ENCODE data around the gene TRPV3. TPM values are rescaled to one million over a fixed set of nuclear protein-coding genes. Genes with fewer than 3 reads are reported as not detected.
"Not testable (repeated sequence)": the region's sequence is repeated elsewhere in the genome, so short reads cannot be mapped to it uniquely, and the experiment has no call there.

Gene TRPV3
- total RNA-seq, 1 donor from 2014 or later = 0.46 TPM

GRCh38 chr17:3526971-3527370 lies 30.6 kb downstream of the TRPV3 start:
- TF ChIP-seq CTCF (conservative IDR thresholded peaks at IDR 0.05; ENCODE audit: low read depth, low read length) = no peak
- no peak for DNase-seq (ENCODE audit: low read depth)
- no peak overlapping the region for H3K4me3 ChIP-seq (ENCODE audit: low read depth, low read length)

GRCh38 chr17:3526491-3526890 lies 31.1 kb downstream of the TRPV3 start:
- no peak overlapping the region for H3K4me3 ChIP-seq (ENCODE audit: low read depth, low read length)
- no peak for DNase-seq (ENCODE audit: low read depth)
- no peak for TF ChIP-seq CTCF (conservative IDR thresholded peaks at IDR 0.05; ENCODE audit: low read depth, low read length)

- no peak for TF ChIP-seq CTCF (conservative IDR thresholded peaks at IDR 0.05; ENCODE audit: low read depth, low read length)
- no peak for DNase-seq (ENCODE audit: low read depth)
- no peak overlapping the region for H3K4me3 ChIP-seq (ENCODE audit: low read depth, low read length)
These were observed 33.6 kb downstream of the TRPV3 start for GRCh38 chr17:3524024-3524423.

GRCh38 chr17:3519472-3519871 lies 38.1 kb downstream of the TRPV3 start:
- not testable (repeated sequence) for DNase-seq (ENCODE audit: low read depth); H3K4me3 ChIP-seq (ENCODE audit: low read depth, low read length)

GRCh38 chr17:3514873-3515272 lies 42.7 kb downstream of the TRPV3 start:
- DNase-seq (ENCODE audit: low read depth) = no peak
- H3K4me3 ChIP-seq (ENCODE audit: low read depth, low read length) = no peak overlapping the region
- TF ChIP-seq CTCF (conservative IDR thresholded peaks at IDR 0.05; ENCODE audit: low read depth, low read length) = no peak

- DNase-seq (ENCODE audit: low read depth); H3K4me3 ChIP-seq (ENCODE audit: low read depth, low read length): not testable (repeated sequence)
These were observed 43.4 kb downstream of the TRPV3 start for GRCh38 chr17:3514167-3514566.

GRCh38 chr17:3513305-3514035 lies 44.1 kb downstream of the TRPV3 start:
- no peak for DNase-seq (ENCODE audit: low read depth)
- peak overlapping the region; percentile 20 for H3K4me3 ChIP-seq (ENCODE audit: low read depth, low read length)
- no peak for TF ChIP-seq CTCF (conservative IDR thresholded peaks at IDR 0.05; ENCODE audit: low read depth, low read length)

GRCh38 chr17:3512505-3513171 lies 45.0 kb downstream of the TRPV3 start:
- H3K4me3 ChIP-seq (ENCODE audit: low read depth, low read length) = no peak overlapping the region
- no peak for TF ChIP-seq CTCF (conservative IDR thresholded peaks at IDR 0.05; ENCODE audit: low read depth, low read length)
- no peak for DNase-seq (ENCODE audit: low read depth)
